Sigmoid colon (tissue), 7 donors: Measurements from ENCODE around the gene LAGE3. TPM values are rescaled to one million over a fixed set of nuclear protein-coding genes. Genes with fewer than 3 reads are reported as not detected.

Source experiments
- DNase-seq: peaks from one replicate; pipeline ENCODE4 v3.0.0-alpha.2; 2019
- H3K27ac ChIP-seq, 4 donors: fragments of 200-600 bp; sonication (generic); one replicate each; pipeline ENCODE4 v1.5.1; 2016 to 2019; ENCODE audit warnings: mild to moderate bottlenecking in 1 of 4
- H3K27me3 ChIP-seq, 3 donors: fragments of 200-600 bp; sonication (generic); one replicate each; pipeline ENCODE4 v1.5.1; 2019; ENCODE audit warnings: mild to moderate bottlenecking in 1 of 3
- H3K36me3 ChIP-seq, 4 donors: fragments of 200-600 bp; sonication (generic); one replicate each; pipeline ENCODE4 v1.5.1; 2016 to 2019
- H3K4me1 ChIP-seq, 4 donors: fragments of 200-600 bp; sonication (generic); one replicate each; pipeline ENCODE4 v1.5.1; 2017 to 2019
- H3K4me3 ChIP-seq, 4 donors: fragments of 200-600 bp; sonication (generic); one replicate each; pipeline ENCODE4 v1.5.1; 2017 to 2019; ENCODE audit warnings: mild to moderate bottlenecking in 2 of 4, moderate library complexity in 1 of 4
- H3K9me3 ChIP-seq, 4 donors: fragments of 200-600 bp in 3 of 4; sonication (generic) in 3 of 4; one replicate each; pipeline versions ENCODE4 v1.5.1 to v1.6.1; 2013 to 2019
- EP300 ChIP-seq, 4 donors: sonication (generic); formaldehyde crosslinking; IDR thresholded peaks; one replicate each; pipeline ENCODE4 v1.6.1; 2017; ENCODE audit warnings: antibody characterized with exemption in 4 of 4
- POLR2A ChIP-seq, 2 donors: fragments of 450-650 bp; IDR thresholded peaks; one replicate each; pipeline ENCODE4 v1.6.1; 2016; ENCODE audit warnings: antibody characterized with exemption in 2 of 2, mild to moderate bottlenecking in 2 of 2, moderate library complexity in 2 of 2
- POLR2AphosphoS5 ChIP-seq, 4 donors: sonication (generic); formaldehyde crosslinking; IDR thresholded peaks; one replicate each; pipeline ENCODE4 v1.6.1; 2017; ENCODE audit warnings: antibody characterized with exemption in 4 of 4
- WGBS, 2 donors: extraction: QIAGEN DNeasy Blood & Tissue Kit; methylation state at CpG; one replicate each; pipeline ENCODE4 v1.1.7; 2013; 5-methylcytosine and 5-hydroxymethylcytosine counted together
- intact Hi-C: fragments of 100-400 bp; cut with DNase I; formaldehyde crosslinking; loops from one replicate; pipeline ENCODE4 v1.15.1; 2023
- polyA plus RNA-seq, 3 donors: library from polyadenylated mRNA; stranded (reverse); fragments of 200-250 nt; gene quantifications; one replicate each; pipeline ENCODE4 v1.2.3, GENCODE V29; 2013
- total RNA-seq, 4 donors: library from RNA; depleted of rRNA; stranded (reverse); fragments of >200 nt; gene quantifications; one replicate each; pipeline ENCODE4 v1.1.0, GENCODE V29; 2016
- TF ChIP-seq, protein P1 (sequence below), 4 experiments: fragments of 450-650 bp in 3 of 4; fragments of 200-600 bp in 1 of 4; IDR thresholded peaks; one replicate each; pipeline ENCODE4 v1.5.1; 2016 to 2019; ENCODE audit warnings: antibody characterized with exemption in 4 of 4, mild to moderate bottlenecking in 3 of 4, moderate library complexity in 2 of 4
- donor health status: healthy with polysubstance abuse.
- donor health status: Bipolar disorder and iron deficiency.
- donor health status: healthy.

Gene LAGE3
- total and polyA plus RNA-seq, 7 donors = 12.7 to 32.7 (median 21.6) TPM

- H3K4me1 ChIP-seq = peaks cover 0 to 24% (median 17%) of the 10 kb centered on the region in 4 donors
- TF ChIP-seq EP300 (IDR thresholded peaks at IDR 0.05) (no peak), POLR2A (IDR thresholded peaks at IDR 0.05) (no peak), POLR2AphosphoS5 (IDR thresholded peaks at IDR 0.05) (no peak)
- TF ChIP-seq, protein P1, sequence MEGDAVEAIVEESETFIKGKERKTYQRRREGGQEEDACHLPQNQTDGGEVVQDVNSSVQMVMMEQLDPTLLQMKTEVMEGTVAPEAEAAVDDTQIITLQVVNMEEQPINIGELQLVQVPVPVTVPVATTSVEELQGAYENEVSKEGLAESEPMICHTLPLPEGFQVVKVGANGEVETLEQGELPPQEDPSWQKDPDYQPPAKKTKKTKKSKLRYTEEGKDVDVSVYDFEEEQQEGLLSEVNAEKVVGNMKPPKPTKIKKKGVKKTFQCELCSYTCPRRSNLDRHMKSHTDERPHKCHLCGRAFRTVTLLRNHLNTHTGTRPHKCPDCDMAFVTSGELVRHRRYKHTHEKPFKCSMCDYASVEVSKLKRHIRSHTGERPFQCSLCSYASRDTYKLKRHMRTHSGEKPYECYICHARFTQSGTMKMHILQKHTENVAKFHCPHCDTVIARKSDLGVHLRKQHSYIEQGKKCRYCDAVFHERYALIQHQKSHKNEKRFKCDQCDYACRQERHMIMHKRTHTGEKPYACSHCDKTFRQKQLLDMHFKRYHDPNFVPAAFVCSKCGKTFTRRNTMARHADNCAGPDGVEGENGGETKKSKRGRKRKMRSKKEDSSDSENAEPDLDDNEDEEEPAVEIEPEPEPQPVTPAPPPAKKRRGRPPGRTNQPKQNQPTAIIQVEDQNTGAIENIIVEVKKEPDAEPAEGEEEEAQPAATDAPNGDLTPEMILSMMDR (IDR thresholded peaks at IDR 0.05) = no peak
Observed at GRCh38 chrX:154517101-154517781, 38.2 kb upstream of the LAGE3 start.

GRCh38 chrX:154516656-154517100, 37.6 kb upstream of the LAGE3 start:
- DNase-seq = peak; percentile 86

More at GRCh38 chrX:154517101-154517781, 38.2 kb upstream of the LAGE3 start:
- DNase-seq = peak; percentile 71
- Histone ChIP-seq H3K27ac (peak overlapping the region; percentile 88 to 95 (median 91)), H3K9me3 (no peaks in the 10 kb centered on the region), H3K36me3 (no peaks in the 10 kb centered on the region), H3K4me3 (peak overlapping the region in 3 of 4 donors; percentile 31 to 67 (median 65)), H3K27me3 (no peaks in the 10 kb centered on the region)
- intact Hi-C loops = loop anchor here (5.0 kb wide), 1 partner anchor 40 kb away; the partner anchor contains the start of gene LAGE3
- 16 to 58% methylated on average over 25 of the region's 25 CpGs for WGBS, 2 donors

GRCh38 chrX:154515966-154516655, 37.0 kb upstream of the LAGE3 start, which contains the start of gene FAM3A:
Gene FAM3A (minus strand): TSS chrX:154516232. CDS start chrX:154515772, 460 bp downstream.
- TF ChIP-seq EP300 (IDR thresholded peaks at IDR 0.05) (no peak), POLR2AphosphoS5 (IDR thresholded peaks at IDR 0.05) (peak; percentile 79 to 97 (median 90)), POLR2A (IDR thresholded peaks at IDR 0.05) (peak; percentile 71 to 76)
- TF ChIP-seq, protein P1 (IDR thresholded peaks at IDR 0.05) = no peak
- H3K4me3 ChIP-seq = peak within 1 kb of the TSS; percentile 59 to 67 (median 66)
- H3K27me3 ChIP-seq = no peaks in the 10 kb centered on the region
- no peaks in the 10 kb centered on the region for H3K36me3 ChIP-seq
- WGBS, 2 donors = 0 to 1% methylated on average over 59 of the region's 59 CpGs
- peak within 1 kb of the TSS; percentile 88 to 95 (median 91) for H3K27ac ChIP-seq
- peak; percentile 97 for DNase-seq
- intact Hi-C loops = loop anchor here (1.0 to 5.0 kb wide), 2 partner anchors 26 to 39 kb away; partner anchors contain the start of genes LAGE3 and SLC10A3
- peaks cover 0 to 24% (median 17%) of the 10 kb centered on the region in 4 donors for H3K4me1 ChIP-seq
- no peaks in the 10 kb centered on the region for H3K9me3 ChIP-seq

More at GRCh38 chrX:154516656-154517100, 37.6 kb upstream of the LAGE3 start:
- H3K4me1 ChIP-seq = peaks cover 0 to 24% (median 17%) of the 10 kb centered on the region in 4 donors
- H3K36me3 ChIP-seq = no peaks in the 10 kb centered on the region
- 3 to 7% methylated on average over 19 of the region's 19 CpGs for WGBS, 2 donors
- H3K4me3 ChIP-seq = peak overlapping the region in 3 of 4 donors; percentile 31 to 67 (median 65)
- no peaks in the 10 kb centered on the region for H3K27me3 ChIP-seq
- H3K9me3 ChIP-seq = no peaks in the 10 kb centered on the region
- intact Hi-C loops = loop anchor here (1.0 to 5.0 kb wide), 2 partner anchors 26 to 39 kb away; partner anchors contain the start of genes LAGE3 and SLC10A3
- peak overlapping the region; percentile 88 to 95 (median 91) for H3K27ac ChIP-seq
- TF ChIP-seq POLR2A (IDR thresholded peaks at IDR 0.05) (no peak), EP300 (IDR thresholded peaks at IDR 0.05) (no peak), POLR2AphosphoS5 (IDR thresholded peaks at IDR 0.05) (peak in 1 of 4 donors; percentile 8)
- TF ChIP-seq, protein P1 (IDR thresholded peaks at IDR 0.05) = no peak

DNA sequence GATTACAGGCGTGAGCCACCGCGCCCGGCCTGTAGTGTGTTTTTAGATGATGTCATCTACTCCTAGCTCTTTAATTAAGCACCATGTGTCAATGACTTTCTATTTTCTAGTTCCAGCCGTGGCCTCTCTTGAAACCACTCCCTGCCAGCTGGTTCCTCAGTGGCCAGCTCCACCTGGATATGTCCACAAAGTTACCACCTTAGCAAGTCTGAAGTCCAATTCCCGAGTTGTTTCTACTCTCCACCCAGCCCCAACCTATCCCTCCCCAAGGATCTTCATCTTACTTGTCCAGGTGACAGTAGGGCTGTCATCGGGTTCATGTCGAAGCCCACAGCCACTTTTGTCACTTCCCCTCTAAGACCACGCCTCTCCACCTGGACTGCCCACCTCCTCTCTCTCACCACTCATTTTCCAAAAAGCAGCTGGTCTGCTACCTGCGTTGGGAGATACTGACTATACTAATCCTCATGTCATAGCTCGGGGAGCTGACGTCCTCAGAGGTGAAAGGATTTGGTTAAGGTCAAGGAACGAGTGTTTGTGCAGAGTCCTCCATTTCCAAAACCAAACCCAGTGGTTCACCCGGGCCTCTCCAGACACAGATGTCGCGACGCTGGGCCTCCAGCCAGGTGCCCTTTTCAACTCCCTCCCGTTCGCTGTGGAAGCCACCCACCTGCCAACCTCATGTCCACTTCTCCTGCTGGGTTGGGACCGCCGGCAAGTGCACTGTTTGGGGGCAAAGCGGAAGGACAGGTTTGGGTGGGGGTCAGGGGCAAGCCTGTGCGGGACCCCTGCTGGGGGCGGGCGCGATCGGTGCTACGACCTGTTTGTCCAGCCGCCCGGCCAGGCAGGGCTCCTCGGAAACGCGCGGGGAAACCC, 36.2 kb upstream of the LAGE3 start:
- Histone ChIP-seq H3K4me1 (peaks cover 0 to 24% (median 17%) of the 10 kb centered on the region in 4 donors), H3K4me3 (peak overlapping the region; percentile 59 to 67 (median 66)), H3K36me3 (no peaks in the 10 kb centered on the region), H3K27ac (peak overlapping the region; percentile 88 to 95 (median 91)), H3K27me3 (no peaks in the 10 kb centered on the region), H3K9me3 (no peaks in the 10 kb centered on the region)
- intact Hi-C loops = loop anchor here (5.0 kb wide), 1 partner anchor 38 kb away; the partner anchor contains the start of gene LAGE3
- TF ChIP-seq EP300 (IDR thresholded peaks at IDR 0.05) (no peak), POLR2A (IDR thresholded peaks at IDR 0.05) (no peak), POLR2AphosphoS5 (IDR thresholded peaks at IDR 0.05) (no peak)
- 3 to 11% methylated on average over 34 of the region's 34 CpGs for WGBS, 2 donors
- peak; percentile 76 for DNase-seq
